Measurements from ENCODE around the gene BLTP2.

- TF ChIP-seq POLR2A (IDR thresholded peaks at IDR 0.05; ENCODE audit: extremely low read depth, insufficient read length) (no peak), CTCF (IDR thresholded peaks at IDR 0.05; ENCODE audit: low read depth, low read length) (no peak), MAX (IDR thresholded peaks at IDR 0.05; ENCODE audit: low read depth, low read length) (no peak), MYC (IDR thresholded peaks at IDR 0.05; ENCODE audit: low read depth, low read length) (no peak)
Measured at GRCh38 chr17:28618464-28618863, 26.5 kb downstream of the BLTP2 start.

All from NB4 (cell line).